Neural cell (in vitro differentiated cells): ENCODE data around the gene HSPB6.

ENCODE experiments used
- CTCF ChIP-seq: fragments of 450-650 bp; IDR thresholded peaks from 2 replicates; pipeline ENCODE4 v1.5.1; 2014; ENCODE audit warnings: antibody characterized with exemption, mild to moderate bottlenecking, moderate library complexity; ENCODE audit not compliant: poor library complexity, severe bottlenecking
- EP300 ChIP-seq: fragments of 450-650 bp; conservative IDR thresholded peaks from 2 replicates; pipeline ENCODE4 v1.6.1; 2014; ENCODE audit warnings: antibody characterized with exemption, mild to moderate bottlenecking, moderate library complexity; ENCODE audit not compliant: poor library complexity, severe bottlenecking
- EZH2 ChIP-seq: fragments of 200-600, 300-800 bp; shearing (Covaris generic), sonication (generic); IDR thresholded peaks from 2 replicates; pipeline ENCODE4 v1.6.1; 2014; ENCODE audit warnings: antibody characterized with exemption, low read length, borderline replicate concordance, mild to moderate bottlenecking; ENCODE audit not compliant: insufficient read depth, poor library complexity, severe bottlenecking
- MXI1 ChIP-seq: fragments of 450-650 bp; conservative IDR thresholded peaks from 2 replicates; pipeline ENCODE4 v1.6.1; 2014; ENCODE audit warnings: antibody characterized with exemption, mild to moderate bottlenecking; ENCODE audit not compliant: poor library complexity, severe bottlenecking
- POLR2AphosphoS5 ChIP-seq: IDR thresholded peaks from 2 replicates; pipeline ENCODE4 v1.6.1; 2012
- RAD21 ChIP-seq: fragments of 450-650 bp; conservative IDR thresholded peaks from 2 replicates; pipeline ENCODE4 v1.6.1; 2014; ENCODE audit warnings: antibody characterized with exemption, mild to moderate bottlenecking, moderate library complexity
- REST ChIP-seq: IDR thresholded peaks from 2 replicates; pipeline ENCODE4 v1.6.1; 2012; ENCODE audit warnings: borderline replicate concordance
- SMC3 ChIP-seq: fragments of 450-650 bp; conservative IDR thresholded peaks from 2 replicates; pipeline ENCODE4 v1.6.1; 2014; ENCODE audit warnings: antibody characterized with exemption, mild to moderate bottlenecking, moderate library complexity; ENCODE audit not compliant: poor library complexity
- TAF1 ChIP-seq: IDR thresholded peaks from 2 replicates; pipeline ENCODE4 v1.6.1; 2012; ENCODE audit warnings: low read depth

- TF ChIP-seq EZH2 (no peak), CTCF (no peak), MXI1 (no peak), SMC3 (no peak), POLR2AphosphoS5 (no peak), RAD21 (no peak), EP300 (no peak), TAF1 (no peak), REST (no peak)
These were observed 4.0 kb upstream of the HSPB6 start for GRCh38 chr19:35760711-35761349.
